ENCODE results near the gene IRAK1.
"Not testable (repeated sequence)": the region's sequence is repeated elsewhere in the genome, so short reads cannot be mapped to it uniquely, and the experiment has no call there.

IRAK1 gene

GRCh38 chrX:153981231-153981630 is 38.5 kb downstream of the IRAK1 start:
- no peak for TF ChIP-seq CTCF (IDR thresholded peaks at IDR 0.05; ENCODE audit: insufficient read depth, low read depth, low read length, missing control alignments)
- H3K4me3 ChIP-seq (ENCODE audit: low read length), result no peak overlapping the region
- DNase-seq (ENCODE audit: low read depth), result no peak

GRCh38 chrX:153980394-153980793 is 39.3 kb downstream of the IRAK1 start:
- not testable (repeated sequence) for DNase-seq (ENCODE audit: low read depth); H3K4me3 ChIP-seq (ENCODE audit: low read length)

- TF ChIP-seq CTCF (IDR thresholded peaks at IDR 0.05; ENCODE audit: insufficient read depth, low read depth, low read length, missing control alignments), result no peak
- no peak overlapping the region for H3K4me3 ChIP-seq (ENCODE audit: low read length)
- no peak for DNase-seq (ENCODE audit: low read depth)
These were observed 44.9 kb downstream of the IRAK1 start for GRCh38 chrX:153974726-153975286.

GRCh38 chrX:153974003-153974725 is 45.5 kb downstream of the IRAK1 start:
- DNase-seq (ENCODE audit: low read depth), result no peak
- no peak overlapping the region for H3K4me3 ChIP-seq (ENCODE audit: low read length)
- TF ChIP-seq CTCF (IDR thresholded peaks at IDR 0.05; ENCODE audit: insufficient read depth, low read depth, low read length, missing control alignments), result no peak

GRCh38 chrX:153973127-153974002 is 46.3 kb downstream of the IRAK1 start:
- H3K4me3 ChIP-seq (ENCODE audit: low read length), result peak overlapping the region; percentile 54
- DNase-seq (ENCODE audit: low read depth), result no peak
- TF ChIP-seq CTCF (IDR thresholded peaks at IDR 0.05; ENCODE audit: insufficient read depth, low read depth, low read length, missing control alignments), result no peak

- TF ChIP-seq CTCF (IDR thresholded peaks at IDR 0.05; ENCODE audit: insufficient read depth, low read depth, low read length, missing control alignments), result no peak
- peak within 1 kb of the TSS; percentile 77 for H3K4me3 ChIP-seq (ENCODE audit: low read length)
- peak; percentile 82 for DNase-seq (ENCODE audit: low read depth)
These were observed 47.2 kb downstream of the IRAK1 start, which contains the start of gene TMEM187 for GRCh38 chrX:153972368-153973126. Gene TMEM187 (plus strand): TSS chrX:153972754. CDS start chrX:153982063, 9,309 bp downstream.

Data from epithelial cell of esophagus (primary cell).